SH-SY5Y (cell line): ENCODE results near the gene MGMT.

Source experiments
- GATA2 ChIP-seq: IDR thresholded peaks from 2 replicates; pipeline ENCODE4 v1.6.1; 2011; ENCODE audit warnings: mild to moderate bottlenecking, low read depth, low read length
- GATA3 ChIP-seq: IDR thresholded peaks from 2 replicates; pipeline ENCODE4 v1.6.1; 2011; ENCODE audit warnings: low read depth, mild to moderate bottlenecking, low read length, moderate library complexity

DNA sequence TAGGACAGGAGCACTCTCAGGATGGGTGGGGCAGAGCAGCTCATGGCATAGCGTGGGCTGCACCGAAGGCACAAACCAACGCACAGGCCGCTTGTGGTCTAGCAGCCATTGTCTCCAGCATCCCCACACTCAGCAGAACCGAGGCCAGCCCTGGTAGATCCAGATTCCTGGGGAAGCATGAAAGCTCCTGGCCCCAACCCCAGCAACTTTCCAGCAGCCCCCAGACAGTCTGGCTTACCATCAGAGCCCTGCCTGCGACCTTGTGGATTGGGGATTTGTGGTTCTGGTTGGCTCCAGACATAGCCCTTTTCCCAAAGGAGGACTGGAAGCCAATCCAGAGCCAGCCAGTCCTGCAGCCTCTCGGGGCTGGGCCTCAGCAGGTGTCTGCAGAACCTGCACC, 33.8 kb upstream of the MGMT start:
- TF ChIP-seq GATA3 (no peak), GATA2 (no peak)
